Hepatocyte (in vitro differentiated cells): ENCODE measurements around the gene TUFM.

ENCODE experiments used
- CTCF ChIP-seq: fragments of 200-600 bp; sonication (generic); IDR thresholded peaks from 2 replicates; pipeline ENCODE4 v1.5.1; 2016; ENCODE audit warnings: antibody characterized with exemption, mild to moderate bottlenecking; ENCODE audit not compliant: poor library complexity
- EZH2 ChIP-seq: fragments of 200-600 bp; sonication (generic); IDR thresholded peaks from 2 replicates; pipeline ENCODE4 v1.6.1; 2016; ENCODE audit warnings: antibody characterized with exemption, mild to moderate bottlenecking, borderline replicate concordance
- EZH2phosphoT487 ChIP-seq: fragments of 200-600 bp; sonication (generic); IDR thresholded peaks from one replicate; pipeline ENCODE4 v1.6.1; 2018; ENCODE audit warnings: antibody characterized with exemption, mild to moderate bottlenecking, low read depth, moderate library complexity; ENCODE audit not compliant: unreplicated experiment, severe bottlenecking

GRCh38 chr16:28891964-28892890, 46.1 kb upstream of the TUFM start:
- no peak for TF ChIP-seq CTCF
- TF ChIP-seq EZH2: no peak
- no peak for TF ChIP-seq EZH2phosphoT487
